ENCODE data around the gene METTL25. TPM values are rescaled to one million over a fixed set of nuclear protein-coding genes. Genes with fewer than 3 reads are reported as not detected.

METTL25 gene
- total RNA-seq, 4 donors from 2014 or later: 10.5 to 13.0 (median 11.8) TPM

- Histone ChIP-seq H3K27me3 (no peaks in the 10 kb centered on the region), H3K4me3 (no peak overlapping the region), H3K4me1 (no peaks in the 10 kb centered on the region), H3K9me3 (peaks cover 0 to 3% (median 0%) of the 10 kb centered on the region in 3 donors), H3K36me3 (peaks cover 0 to 6% of the 10 kb centered on the region in 2 donors), H3K27ac (no peak overlapping the region)
- in situ Hi-C loops (cut with MboI; ENCODE audit: low sequenced_read_pairs in 4 of 4): no loop called here
- ATAC-seq: no peak
- TF ChIP-seq CTCF (IDR thresholded peaks at IDR 0.05 in 4 of 5, conservative IDR thresholded peaks at IDR 0.05 in 1 of 5) (no peak), POLR2A (IDR thresholded peaks at IDR 0.05) (no peak)
- no peak for DNase-seq
- intact Hi-C loops (cut with DNase I; ENCODE audit: low total_unique reads): no loop called here
Observed at GRCh38 chr12:82398879-82399278, 40.5 kb downstream of the METTL25 start.

- intact Hi-C loops (cut with DNase I; ENCODE audit: low total_unique reads): no loop called here
- H3K9me3 ChIP-seq: peaks cover 0 to 3% (median 0%) of the 10 kb centered on the region in 3 donors
Observed at GRCh38 chr12:82400819-82401218, 42.5 kb downstream of the METTL25 start.

GRCh38 chr12:82406651-82407050 is 48.3 kb downstream of the METTL25 start:
- Histone ChIP-seq H3K9me3 (no peaks in the 10 kb centered on the region), H3K36me3 (peaks cover 0 to 6% of the 10 kb centered on the region in 2 donors), H3K4me3 (no peak overlapping the region), H3K27me3 (no peaks in the 10 kb centered on the region), H3K4me1 (no peaks in the 10 kb centered on the region), H3K27ac (no peak overlapping the region)
- ATAC-seq (no peak), DNase-seq (no peak)
- intact Hi-C loops (cut with DNase I; ENCODE audit: low total_unique reads) (no loop called here), in situ Hi-C loops (cut with MboI; ENCODE audit: low sequenced_read_pairs in 4 of 4) (no loop called here)
- TF ChIP-seq CTCF (IDR thresholded peaks at IDR 0.05 in 4 of 5, conservative IDR thresholded peaks at IDR 0.05 in 1 of 5): no peak
- TF ChIP-seq POLR2A (IDR thresholded peaks at IDR 0.05): no peak

More at GRCh38 chr12:82400819-82401218, 42.5 kb downstream of the METTL25 start:
- H3K36me3 ChIP-seq: peaks cover 0 to 6% of the 10 kb centered on the region in 2 donors
- TF ChIP-seq POLR2A (IDR thresholded peaks at IDR 0.05): no peak
- TF ChIP-seq CTCF (IDR thresholded peaks at IDR 0.05 in 4 of 5, conservative IDR thresholded peaks at IDR 0.05 in 1 of 5): no peak
- no peaks in the 10 kb centered on the region for H3K4me1 ChIP-seq
- in situ Hi-C loops (cut with MboI; ENCODE audit: low sequenced_read_pairs in 4 of 4): no loop called here
- no peak overlapping the region for H3K4me3 ChIP-seq
- no peaks in the 10 kb centered on the region for H3K27me3 ChIP-seq
- DNase-seq (no peak), ATAC-seq (no peak)
- H3K27ac ChIP-seq: no peak overlapping the region

GRCh38 chr12:82407481-82407880 is 49.2 kb downstream of the METTL25 start:
- Histone ChIP-seq H3K36me3 (peaks cover 0 to 6% of the 10 kb centered on the region in 2 donors), H3K27ac (no peak overlapping the region), H3K9me3 (no peaks in the 10 kb centered on the region), H3K4me1 (no peaks in the 10 kb centered on the region), H3K27me3 (no peaks in the 10 kb centered on the region), H3K4me3 (no peak overlapping the region)
- no peak for DNase-seq
- in situ Hi-C loops (cut with MboI; ENCODE audit: low sequenced_read_pairs in 4 of 4): no loop called here
- no peak for ATAC-seq
- intact Hi-C loops (cut with DNase I; ENCODE audit: low total_unique reads): no loop called here
- TF ChIP-seq CTCF (IDR thresholded peaks at IDR 0.05 in 4 of 5, conservative IDR thresholded peaks at IDR 0.05 in 1 of 5) (no peak), POLR2A (IDR thresholded peaks at IDR 0.05) (no peak)

GRCh38 chr12:82408844-82409243 is 50.5 kb downstream of the METTL25 start:
- Histone ChIP-seq H3K4me3 (no peak overlapping the region), H3K9me3 (no peaks in the 10 kb centered on the region), H3K36me3 (peaks cover 0 to 6% of the 10 kb centered on the region in 2 donors), H3K27me3 (no peaks in the 10 kb centered on the region), H3K27ac (no peak overlapping the region), H3K4me1 (no peaks in the 10 kb centered on the region)
- ATAC-seq (no peak), DNase-seq (no peak)
- TF ChIP-seq POLR2A (IDR thresholded peaks at IDR 0.05): no peak
- TF ChIP-seq CTCF (IDR thresholded peaks at IDR 0.05 in 4 of 5, conservative IDR thresholded peaks at IDR 0.05 in 1 of 5): no peak
- intact Hi-C loops (cut with DNase I; ENCODE audit: low total_unique reads) (no loop called here), in situ Hi-C loops (cut with MboI; ENCODE audit: low sequenced_read_pairs in 4 of 4) (no loop called here)
